GM04504 (cell line): ENCODE data around the gene SLC35D2.
"Not testable (repeated sequence)": the region's sequence is repeated elsewhere in the genome, so short reads cannot be mapped to it uniquely, and the experiment has no call there.

Source experiments
- DNase-seq: peaks from one replicate; pipeline ENCODE4 v3.0.0-alpha.2; 2012; ENCODE audit warnings: low read depth

Gene SLC35D2

DNA sequence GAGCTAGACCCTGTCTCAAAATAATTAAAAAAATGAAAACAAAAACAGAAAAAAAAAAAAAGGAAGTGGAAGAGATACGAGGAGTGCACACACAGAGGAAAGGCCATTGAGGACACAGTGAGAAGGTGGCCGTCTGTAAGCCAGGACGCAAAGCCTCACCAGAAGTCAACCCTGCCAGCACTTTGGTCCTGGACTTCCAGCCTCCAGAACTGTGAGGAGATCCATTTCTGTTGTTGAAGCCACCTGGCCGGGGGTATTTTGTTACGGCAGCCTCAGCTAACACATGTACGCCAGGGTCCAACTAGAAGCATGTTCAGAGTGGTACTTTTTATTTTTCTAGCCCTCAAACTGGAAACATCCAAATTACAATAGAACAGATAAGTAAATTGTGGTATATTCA, 21.8 kb downstream of the SLC35D2 start:
- DNase-seq = no peak

DNA sequence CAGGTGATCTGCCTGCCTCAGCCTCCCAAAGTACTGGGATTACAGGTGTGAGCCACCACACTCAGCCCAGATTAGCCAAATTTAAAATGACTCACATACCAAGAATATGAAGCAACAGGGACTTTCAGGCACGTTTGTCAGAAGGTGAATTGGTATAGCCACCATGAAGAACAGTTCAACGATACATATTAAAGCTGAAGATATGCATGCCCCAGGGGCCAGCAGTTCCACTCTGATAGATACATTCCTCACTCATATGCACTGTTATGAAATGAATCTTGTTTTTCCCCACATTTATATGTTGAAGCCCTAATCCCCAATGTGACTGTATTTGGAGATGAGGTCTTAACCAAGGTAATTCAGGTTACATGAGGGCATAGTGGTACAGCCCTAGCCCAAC, 22.5 kb downstream of the SLC35D2 start:
- DNase-seq = no peak

DNA sequence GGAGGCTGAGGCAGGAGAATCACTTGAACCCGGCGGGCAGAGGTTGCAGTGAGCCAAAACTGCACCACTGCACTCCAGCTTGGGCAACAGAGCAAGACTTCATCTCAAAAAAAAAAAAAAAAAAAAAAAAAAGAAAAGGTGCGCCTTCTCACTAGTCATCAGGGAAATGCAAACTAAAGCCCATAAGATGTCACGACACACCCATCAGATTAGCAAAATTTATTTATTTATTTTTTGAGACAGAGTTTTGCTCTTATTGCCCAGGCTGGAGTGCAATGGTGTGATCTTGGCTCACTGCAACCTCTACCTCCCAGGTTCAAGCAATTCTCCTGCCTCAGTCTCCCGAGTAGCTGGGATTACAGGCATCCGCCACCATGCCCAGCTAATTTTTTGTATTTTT, 23.0 kb downstream of the SLC35D2 start:
- not testable (repeated sequence) for DNase-seq

DNA sequence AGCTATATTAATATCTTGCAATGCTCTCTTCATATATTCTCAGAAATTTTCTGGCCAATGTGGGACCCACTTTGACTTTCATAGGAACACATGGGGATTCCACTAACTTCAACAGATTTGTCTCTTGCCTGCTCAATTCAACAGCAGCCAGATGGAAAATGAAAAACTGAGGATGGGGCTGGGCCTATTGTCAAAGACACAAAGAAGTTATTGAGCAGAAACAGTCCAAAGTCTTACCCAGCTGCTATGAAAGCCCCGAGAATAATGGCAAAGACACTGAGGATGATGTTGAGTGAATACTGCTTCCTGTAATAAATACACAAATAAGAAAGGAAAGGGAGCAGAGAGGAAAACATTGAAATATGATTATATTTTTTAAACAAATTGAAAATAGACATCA, 32.6 kb downstream of the SLC35D2 start:
- DNase-seq = no peak

DNA sequence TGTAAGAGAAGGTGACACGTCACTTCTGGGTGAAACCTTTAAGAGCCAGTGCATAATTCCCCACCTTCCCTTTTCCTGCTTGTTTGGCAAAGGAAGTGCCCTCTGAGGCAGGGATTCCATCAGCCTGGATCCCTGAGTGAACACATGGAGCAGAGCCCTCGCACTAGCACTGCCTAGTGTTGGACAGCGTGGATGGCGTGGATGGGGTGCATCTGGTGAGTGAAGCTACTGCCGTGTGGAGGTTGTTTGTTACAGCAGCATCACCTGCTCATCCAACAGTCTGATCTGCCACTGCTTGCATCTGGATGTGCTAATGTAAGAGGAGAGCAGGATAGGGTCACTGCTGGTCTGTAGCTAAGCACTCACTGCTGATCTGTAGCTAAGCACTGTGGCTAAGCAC, 35.2 kb downstream of the SLC35D2 start:
- no peak for DNase-seq

DNA sequence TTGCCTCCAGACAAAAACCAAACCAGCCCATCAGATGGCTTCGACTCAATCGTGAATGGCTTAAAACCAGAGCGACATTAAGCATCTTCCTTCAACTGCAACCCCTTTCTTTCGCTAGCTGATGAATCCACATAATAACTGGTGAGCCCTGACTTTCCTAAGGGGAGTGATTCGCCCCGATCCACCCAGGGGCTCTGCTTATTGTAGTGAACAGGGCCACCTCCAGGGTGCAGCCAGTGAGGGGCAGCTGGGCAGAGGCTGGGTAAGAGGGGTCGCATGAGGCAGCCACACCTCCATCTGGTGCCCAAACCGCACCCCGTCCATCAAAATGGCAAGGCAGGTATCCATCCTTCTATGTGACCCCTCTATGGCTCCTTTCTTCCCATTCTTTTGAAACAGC, 38.0 kb downstream of the SLC35D2 start:
- DNase-seq = no peak

DNA sequence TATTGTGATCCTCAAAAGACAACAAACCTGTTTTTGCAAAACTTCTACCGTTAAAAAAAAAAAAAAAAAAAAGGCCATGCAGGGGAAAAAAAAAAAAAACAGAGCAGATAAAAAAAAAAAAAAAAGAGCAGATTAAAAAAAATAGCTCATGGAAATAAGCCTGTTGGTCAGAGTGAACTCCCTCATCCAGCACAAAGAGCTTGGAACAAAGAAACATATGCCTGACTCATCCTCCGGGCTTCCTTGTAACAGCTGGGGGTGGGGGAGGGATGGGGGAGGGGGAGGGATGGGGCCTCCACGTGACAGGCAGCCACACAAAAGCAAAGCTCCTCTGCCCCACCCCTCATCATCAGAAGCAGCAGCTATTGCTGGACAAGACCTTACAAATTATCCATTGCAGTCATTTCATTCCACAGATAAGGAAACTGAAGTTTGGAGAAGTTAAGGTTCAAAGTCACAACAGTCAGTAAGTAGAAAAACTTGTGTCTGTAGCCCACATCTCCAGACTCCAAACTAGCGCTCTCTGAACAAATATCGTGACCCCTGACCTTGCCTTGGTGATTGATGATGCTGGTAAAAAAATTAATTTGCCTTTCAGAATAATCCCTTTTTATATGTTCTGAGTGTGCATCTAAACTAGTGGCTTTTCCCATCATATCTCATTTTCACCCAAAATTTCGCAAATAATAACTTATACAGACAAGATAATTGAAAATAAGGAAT, 38.9 kb downstream of the SLC35D2 start:
- DNase-seq = peak; percentile 78

DNA sequence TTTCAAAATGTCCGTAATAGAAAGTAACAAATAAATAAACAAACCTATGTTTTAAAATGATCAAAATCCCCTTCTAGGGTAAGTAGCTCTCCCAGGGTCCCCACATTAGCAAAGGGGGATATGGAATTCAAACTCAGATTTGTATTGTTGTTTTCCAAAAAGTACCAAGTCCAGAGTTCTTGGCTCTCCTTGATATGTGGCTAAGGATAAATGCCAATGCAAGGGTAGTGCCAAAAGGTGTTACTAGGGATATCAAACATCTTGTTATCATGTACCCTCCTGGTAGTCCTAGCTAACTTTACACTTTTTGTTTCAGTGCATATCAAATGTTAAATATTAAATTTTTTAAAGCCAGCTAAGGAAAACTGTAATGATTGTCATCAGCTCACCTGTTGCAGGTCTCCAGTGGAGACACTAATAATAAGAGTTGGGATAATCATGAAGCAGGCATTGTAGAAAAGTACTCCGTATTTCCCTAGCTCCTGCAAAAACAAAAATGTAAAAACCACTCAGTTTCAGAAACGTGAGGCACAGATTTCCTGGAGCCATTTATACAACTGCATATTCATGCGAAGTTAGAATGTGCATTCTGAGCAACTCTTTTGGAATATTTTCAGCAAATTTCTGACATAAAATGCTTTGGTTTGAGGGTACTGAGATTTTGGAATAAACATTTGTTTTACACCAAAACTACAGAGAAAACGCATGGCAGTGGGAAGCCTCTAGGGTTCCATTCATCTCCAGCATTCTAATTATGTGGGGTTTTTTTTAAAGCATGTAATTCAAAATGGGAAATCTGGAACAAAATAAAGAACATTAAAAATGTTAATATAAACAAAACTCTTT, 39.8 kb downstream of the SLC35D2 start:
- DNase-seq = no peak

DNA sequence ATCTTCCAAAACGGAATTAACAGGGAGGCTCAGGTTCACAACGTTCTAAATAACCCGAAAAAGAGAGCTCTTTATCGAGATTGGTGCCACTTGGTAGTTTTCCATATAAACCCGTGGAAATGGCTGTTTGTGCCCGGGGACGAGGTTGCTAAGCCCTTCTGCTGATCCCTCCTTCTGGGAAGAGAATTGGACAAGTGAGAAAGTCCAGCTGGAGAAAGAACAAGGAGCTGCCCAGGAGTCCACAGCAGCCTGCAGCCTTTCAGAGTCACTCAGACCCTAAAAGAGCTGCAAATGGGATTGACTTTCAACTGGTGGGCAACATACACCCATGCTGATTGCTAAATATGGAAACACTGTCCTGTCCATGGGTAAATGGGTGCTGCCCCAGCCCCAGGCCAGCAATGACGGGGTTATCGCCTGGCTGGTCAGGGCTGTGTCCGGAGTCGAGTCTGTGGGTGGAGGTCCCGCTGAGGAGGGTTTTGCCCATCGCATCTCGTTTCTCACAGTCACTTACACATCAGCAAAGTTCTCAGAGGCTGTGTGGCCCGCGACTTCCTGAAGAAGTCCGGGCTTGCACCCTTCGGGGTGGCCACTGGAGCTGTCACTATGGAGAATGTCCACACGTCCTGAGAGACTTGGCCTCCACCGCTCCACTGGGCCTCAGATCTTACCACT, 40.8 kb downstream of the SLC35D2 start:
- DNase-seq = no peak

DNA sequence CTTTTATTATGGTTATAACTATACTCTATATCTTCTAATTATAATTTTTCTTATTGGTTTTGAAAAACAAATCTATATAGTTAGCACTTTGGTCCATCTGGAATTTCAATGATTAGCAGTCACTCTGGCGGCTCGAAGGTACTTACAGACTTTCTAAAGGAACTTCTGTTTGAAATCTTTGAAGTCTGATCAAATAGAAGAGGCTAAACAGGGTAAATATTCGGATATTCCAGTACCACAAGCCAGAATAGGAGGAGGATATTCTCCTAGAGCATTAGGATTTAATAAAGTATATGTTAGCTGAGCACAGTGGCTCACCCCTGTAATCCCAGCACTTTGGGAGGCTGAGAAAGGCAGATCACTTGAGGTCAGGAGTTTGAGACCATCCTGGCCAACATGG, 42.8 kb downstream of the SLC35D2 start:
- DNase-seq = no peak

DNA sequence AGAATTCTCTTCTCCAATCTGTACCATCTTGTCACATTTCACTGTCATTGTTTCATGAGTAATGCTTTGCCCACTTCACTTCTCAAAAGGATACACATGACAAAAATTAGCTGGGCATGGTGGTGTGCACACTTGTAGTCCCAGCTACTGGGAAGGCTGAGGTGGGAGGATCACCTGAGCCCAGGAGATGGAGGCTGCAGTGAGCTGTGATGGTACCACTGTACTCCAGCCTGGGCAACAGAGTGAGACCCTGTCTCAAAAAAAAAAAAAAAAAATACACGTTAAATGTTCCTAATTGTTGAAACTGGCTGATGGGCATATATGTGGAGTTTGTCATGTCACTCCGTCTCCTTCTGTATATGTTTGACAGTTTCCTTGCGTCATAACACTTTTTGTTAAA, 45.2 kb downstream of the SLC35D2 start:
- no peak for DNase-seq

DNA sequence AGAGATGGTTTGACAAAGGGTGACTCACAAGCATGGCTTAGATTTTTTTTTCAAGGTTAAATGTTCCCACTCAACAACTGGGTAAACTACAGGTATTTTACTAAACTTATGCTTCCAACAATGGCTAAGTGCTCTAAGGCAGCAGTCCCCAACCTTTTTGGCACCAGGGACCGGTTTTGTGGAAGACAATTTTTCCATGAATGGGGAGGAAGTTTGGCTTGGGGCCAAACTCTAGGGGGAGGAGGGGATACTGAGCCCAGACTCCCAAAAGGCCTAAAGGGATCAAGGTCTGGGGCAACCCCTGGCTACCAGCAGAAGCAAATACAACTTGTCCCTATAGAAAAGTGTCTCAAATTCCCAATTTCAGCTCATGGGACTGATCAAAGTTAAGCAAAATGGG, 49.6 kb downstream of the SLC35D2 start:
- no peak for DNase-seq

DNA sequence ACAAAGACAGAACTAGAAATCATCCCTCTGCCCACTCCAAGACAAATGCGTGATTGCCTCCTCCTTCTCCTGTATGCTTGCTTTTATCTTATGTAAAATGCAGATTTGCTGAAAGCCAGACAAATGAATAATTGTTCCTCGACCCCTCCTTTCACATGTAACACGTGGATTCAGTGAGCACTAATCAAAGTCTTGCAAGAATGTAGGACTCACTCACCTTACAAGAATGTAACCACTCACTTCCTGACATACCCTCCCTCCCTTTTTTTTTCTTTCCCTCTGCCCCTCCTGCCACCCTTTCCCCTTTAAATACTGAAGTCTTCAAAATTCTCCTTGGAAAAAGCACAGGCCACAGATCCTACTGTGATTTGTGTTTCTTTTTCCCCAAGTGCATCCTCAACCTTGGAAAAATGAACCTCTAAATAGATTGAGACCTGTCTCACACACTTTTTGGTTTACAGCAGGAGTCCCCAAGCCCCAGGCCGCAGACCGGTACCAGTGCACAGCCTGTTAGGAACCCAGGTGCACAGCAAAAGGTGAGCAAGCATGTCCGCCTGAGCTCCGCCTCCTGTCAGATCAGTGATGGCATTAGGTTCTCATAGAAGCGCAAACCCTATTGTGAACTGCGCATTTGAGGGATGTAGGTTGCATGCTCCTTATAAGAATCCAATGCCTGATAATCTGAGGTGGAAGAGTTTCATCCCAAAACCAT, 52.1 kb downstream of the SLC35D2 start:
- no peak for DNase-seq

DNA sequence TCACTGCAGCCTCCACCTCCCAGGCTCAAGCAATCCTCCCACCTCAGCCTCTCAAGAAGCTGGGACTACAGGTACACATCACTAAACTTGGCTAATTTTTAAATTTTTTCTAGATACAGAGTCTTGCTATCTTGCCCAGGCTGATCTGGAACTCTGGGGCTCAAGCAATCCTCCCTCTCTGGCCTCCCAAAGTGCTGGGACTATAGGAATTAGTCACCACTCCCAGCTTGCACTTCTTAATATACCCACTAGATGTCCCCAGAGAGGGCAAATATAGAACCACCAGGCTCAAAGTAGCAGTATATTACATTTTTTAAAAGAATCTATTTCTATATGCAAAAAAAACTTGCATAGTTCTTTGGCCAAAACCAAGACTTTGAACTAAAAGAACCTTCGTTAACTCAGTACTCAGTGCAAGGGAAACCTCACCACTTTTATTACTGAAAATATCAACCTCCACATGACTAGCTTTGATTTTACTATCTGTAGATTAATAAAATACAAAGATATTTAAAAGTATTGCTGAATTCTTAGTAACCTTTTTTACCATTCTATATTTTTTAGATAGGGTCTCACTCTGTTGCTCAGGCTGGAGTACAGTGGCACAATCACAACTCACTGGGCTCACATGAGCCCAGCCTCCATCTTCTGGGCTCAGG, 55.7 kb downstream of the SLC35D2 start:
- DNase-seq = peak; percentile 40

DNA sequence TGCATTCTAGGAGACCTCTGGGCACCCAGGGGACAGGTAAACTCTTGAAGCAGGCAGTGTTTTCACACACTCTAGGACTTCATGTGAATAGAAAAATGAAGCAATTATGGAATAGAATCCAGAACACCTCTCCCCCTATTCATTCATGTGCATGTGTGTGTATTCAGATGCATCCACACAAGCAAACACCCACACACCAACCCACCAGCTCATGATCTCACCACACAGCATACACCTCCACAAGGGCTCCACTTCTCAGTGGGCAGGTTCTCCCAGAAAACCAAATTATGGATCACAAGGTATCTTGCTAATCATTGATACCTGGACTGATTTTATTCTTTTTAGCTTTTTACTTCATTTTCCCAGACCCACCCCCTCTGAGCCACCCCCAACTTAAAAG, 60.3 kb downstream of the SLC35D2 start:
- no peak for DNase-seq

DNA sequence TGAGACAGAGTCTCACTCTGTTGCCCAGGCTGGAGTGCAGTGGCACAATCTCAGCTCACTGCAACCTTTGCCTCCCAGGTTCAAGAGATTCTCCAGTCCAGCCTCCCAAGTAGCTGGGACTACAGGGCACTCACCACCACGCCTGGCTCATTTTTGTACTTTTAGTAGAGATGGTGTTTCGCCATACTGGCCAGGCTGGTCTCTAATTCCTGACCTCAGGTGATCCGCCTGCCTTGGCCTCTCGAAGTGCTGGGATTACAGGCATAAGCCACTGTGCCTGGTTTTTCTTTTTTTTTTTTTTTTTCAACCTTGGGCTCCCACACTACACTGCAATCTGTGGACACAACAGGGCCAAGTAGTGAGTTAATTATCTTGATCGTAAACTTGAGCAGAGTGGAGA, 60.8 kb downstream of the SLC35D2 start:
- not testable (repeated sequence) for DNase-seq

DNA sequence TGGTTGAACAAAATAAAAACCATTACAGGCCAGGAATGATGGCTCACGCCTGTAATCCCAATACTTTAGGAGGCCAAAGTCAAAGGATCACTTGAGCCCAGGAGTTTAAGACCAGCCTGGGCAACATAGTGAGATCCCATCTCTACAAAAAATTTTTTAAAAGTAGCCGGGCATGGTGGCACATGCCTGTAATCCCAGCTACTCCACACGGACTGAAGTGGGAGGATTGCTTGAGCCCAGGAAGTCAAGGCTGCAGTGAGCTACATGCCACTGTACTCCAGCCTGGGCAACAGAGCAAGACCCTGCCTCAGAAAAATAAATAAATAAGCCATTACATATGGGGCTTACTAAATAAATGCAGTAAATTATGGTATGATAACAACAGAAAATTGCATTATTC, 61.3 kb downstream of the SLC35D2 start:
- not testable (repeated sequence) for DNase-seq

DNA sequence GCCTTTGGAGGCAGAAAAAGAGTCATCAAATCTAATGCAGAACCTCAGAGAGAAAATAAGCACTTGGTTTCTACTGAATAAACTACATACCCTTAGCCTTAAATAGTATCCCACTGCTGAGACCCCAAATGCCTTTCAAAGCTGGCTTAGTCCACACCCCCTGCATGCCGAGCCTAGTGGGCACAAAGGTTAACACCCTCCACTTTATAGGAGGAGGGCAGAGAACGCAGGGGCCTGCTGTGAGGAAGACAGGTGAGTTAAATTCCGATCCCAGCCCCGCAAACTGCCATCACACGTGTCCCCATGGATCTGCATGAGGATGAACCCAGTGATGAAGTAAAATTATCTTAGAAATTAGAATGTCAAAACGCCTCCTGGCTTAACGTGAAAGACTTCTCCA, 62.0 kb downstream of the SLC35D2 start:
- DNase-seq = no peak

DNA sequence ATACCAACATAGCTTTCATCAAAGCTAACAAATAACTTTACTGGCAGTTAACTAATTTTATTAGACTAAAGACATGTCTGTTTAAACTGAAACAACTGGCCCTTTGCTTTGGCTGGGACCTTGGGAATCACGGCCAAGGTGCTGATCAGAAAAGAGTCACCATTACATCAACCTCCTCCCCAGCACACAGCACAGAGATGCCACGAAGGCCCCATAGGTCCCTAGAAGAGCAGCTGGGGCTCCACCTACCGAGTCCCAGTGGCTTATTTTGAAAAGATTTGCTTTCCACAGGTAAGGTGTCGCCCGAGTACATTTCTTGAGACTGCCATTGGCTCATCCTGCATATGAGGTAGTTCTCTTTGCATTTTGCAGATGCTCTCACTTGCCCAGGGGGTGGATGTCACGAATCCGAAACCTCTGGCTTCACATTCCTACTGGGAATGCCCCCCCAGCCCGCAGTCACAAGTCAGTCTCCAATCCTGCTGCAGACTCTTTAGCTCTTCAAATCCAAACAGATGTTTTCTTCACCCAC, 62.7 kb downstream of the SLC35D2 start:
- no peak for DNase-seq

DNA sequence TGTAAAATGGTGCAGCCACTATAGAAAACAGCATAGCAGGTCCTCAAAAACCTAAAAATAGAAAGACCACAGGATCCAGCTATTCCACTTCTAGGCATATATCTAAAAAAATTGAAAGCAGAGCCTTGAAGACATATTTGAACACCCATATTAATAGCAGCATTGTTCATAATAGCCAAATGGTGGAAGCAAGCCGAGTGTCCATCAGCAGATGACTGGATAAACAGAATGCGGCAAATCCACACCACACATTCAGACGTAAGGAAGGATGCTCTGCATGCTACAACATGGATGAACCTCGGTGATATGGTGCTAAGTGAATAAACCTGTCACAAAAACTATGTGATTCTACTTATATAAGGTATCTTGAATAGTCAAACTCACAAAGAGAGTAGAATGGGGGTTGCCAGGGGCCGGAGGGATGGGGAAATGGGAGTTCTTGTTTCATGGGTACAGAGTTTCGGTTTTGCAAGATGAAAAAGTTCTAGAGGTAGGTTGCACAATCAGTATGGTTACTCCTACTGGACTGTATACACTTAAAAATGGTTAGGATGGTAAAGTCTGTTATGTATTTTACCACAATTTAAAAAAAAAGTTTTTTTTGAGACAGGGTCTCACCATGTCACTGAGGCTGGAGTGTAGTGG, 64.5 kb downstream of the SLC35D2 start:
- no peak for DNase-seq
